Naive thymus-derived CD4-positive, alpha-beta T cell (primary cell): ENCODE data around the gene HOXD11. TPM values are rescaled to one million over a fixed set of nuclear protein-coding genes. Genes with fewer than 3 reads are reported as not detected.
A peak's percentile ranks its signal among the peaks of the same experiment; 100 is the strongest.

Experiments
- ATAC-seq: fragments of 150-1000 bp; cut with Tn5 transposase; 2 replicates; pipeline ENCODE4 v1.10.0; 2021; ENCODE audit warnings: mild to moderate bottlenecking, moderate library complexity
- CTCF ChIA-PET: fragments of 350-600 bp; sonication (Branson Sonifier 250); formaldehyde crosslinking; loops from one replicate; lab custom pipeline; 2021; ENCODE audit warnings: antibody characterized with exemption; lab: Charles Lee
- POLR2A ChIA-PET: fragments of 350-600 bp; sonication (Branson Sonifier 250); formaldehyde crosslinking; loops from one replicate; lab custom pipeline; 2021; ENCODE audit warnings: antibody characterized with exemption, inconsistent platforms; lab: Charles Lee
- DNase-seq, 9 donors: peaks; one replicate each; pipeline versions ENCODE4 v3.0.0 to v3.0.0-alpha.2; 2020 to 2022; ENCODE audit warnings: mixed read lengths in 1 of 9
- H3K27ac ChIP-seq: one replicate; pipeline ENCODE4 v1.7.0; 2013; ENCODE audit warnings: mild to moderate bottlenecking, low read depth, low read length, moderate library complexity
- H3K27me3 ChIP-seq, 2 donors: one replicate each; pipeline ENCODE4 v1.7.0; 2013; ENCODE audit warnings: low read length in 2 of 2, mild to moderate bottlenecking in 2 of 2, moderate library complexity in 2 of 2; ENCODE audit not compliant: control insufficient read depth in 2 of 2, insufficient read depth in 2 of 2
- H3K36me3 ChIP-seq, 3 experiments: 1 replicate in 2 of 3; 2 replicates in 1 of 3; pipeline ENCODE4 v1.7.0; 2013; ENCODE audit warnings: low read length in 3 of 3, mild to moderate bottlenecking in 3 of 3, moderate library complexity in 1 of 3; ENCODE audit not compliant: insufficient read depth in 3 of 3, control insufficient read depth in 2 of 3
- H3K4me1 ChIP-seq, 2 donors: one replicate each; pipeline ENCODE4 v1.7.0; 2013; ENCODE audit warnings: low read length in 2 of 2, mild to moderate bottlenecking in 2 of 2, moderate library complexity in 1 of 2; ENCODE audit not compliant: control insufficient read depth in 2 of 2, insufficient read depth in 2 of 2
- H3K4me3 ChIP-seq: 2 replicates; pipeline ENCODE4 v1.7.0; 2013; ENCODE audit warnings: mild to moderate bottlenecking, low read length
- H3K9me3 ChIP-seq, 3 experiments: 1 replicate in 2 of 3; 2 replicates in 1 of 3; pipeline ENCODE4 v1.7.0; 2013; ENCODE audit warnings: low read length in 3 of 3; ENCODE audit not compliant: control insufficient read depth in 2 of 3
- H3K27ac Mint-ChIP-seq, 9 donors: one replicate each; pipeline ENCODE4 v1.8.0; 2020 to 2022; ENCODE audit warnings: mixed read lengths in 9 of 9, mild to moderate bottlenecking in 8 of 9, moderate library complexity in 5 of 9, inconsistent platforms in 2 of 9
- H3K27me3 Mint-ChIP-seq, 5 donors: one replicate each; pipeline ENCODE4 v1.8.0; 2021 to 2022; ENCODE audit warnings: mixed read lengths in 5 of 5, mild to moderate bottlenecking in 1 of 5
- H3K36me3 Mint-ChIP-seq, 5 donors: one replicate each; pipeline ENCODE4 v1.8.0; 2020 to 2022; ENCODE audit warnings: mixed read lengths in 5 of 5, mild to moderate bottlenecking in 3 of 5, inconsistent platforms in 1 of 5
- H3K4me1 Mint-ChIP-seq, 7 donors: one replicate each; pipeline ENCODE4 v1.8.0; 2020 to 2022; ENCODE audit warnings: mixed read lengths in 7 of 7, mild to moderate bottlenecking in 3 of 7, inconsistent platforms in 1 of 7
- H3K4me3 Mint-ChIP-seq, 10 donors: one replicate each; pipeline ENCODE4 v1.8.0; 2020 to 2022; ENCODE audit warnings: mild to moderate bottlenecking in 10 of 10, mixed read lengths in 10 of 10, moderate library complexity in 6 of 10, inconsistent platforms in 2 of 10
- H3K9me3 Mint-ChIP-seq, 11 donors: one replicate each; pipeline ENCODE4 v1.8.0; 2020 to 2022; ENCODE audit warnings: mixed read lengths in 11 of 11, mild to moderate bottlenecking in 4 of 11, inconsistent platforms in 1 of 11, moderate library complexity in 1 of 11
- intact Hi-C, 2 donors: fragments of 100-400 bp; cut with micrococcal nuclease; formaldehyde crosslinking; loops; one replicate each; pipeline ENCODE4 v1.15.1; 2023
- polyA plus RNA-seq, 2 donors: library from polyadenylated mRNA; unstranded; fragments of 300-500 nt; fragmentation: Illumina TruSeq; gene quantifications; one replicate each; pipeline ENCODE4 v1.2.3, GENCODE V29; 2021
- total RNA-seq, 6 experiments: library from RNA in 5 of 6; stranded (reverse) in 5 of 6; gene quantifications; 1 replicate in 5 of 6; 2 replicates in 1 of 6; pipeline ENCODE4 v1.2.3 and lab custom pipeline; 2021 to 2026

HOXD11 gene
- total and polyA plus RNA-seq, 7 experiments from 2014 or later: not detected

GRCh38 chr2:176134035-176134434 is 27.0 kb downstream of the HOXD11 start:
- no peaks in the 10 kb centered on the region for H3K36me3 ChIP-seq
- peaks cover 3 to 20% of the 10 kb centered on the region in 2 donors for H3K4me1 ChIP-seq
- Mint-ChIP-seq H3K36me3 (peaks cover 0 to 9% (median 1%) of the 10 kb centered on the region in 5 donors), H3K27ac (no peak overlapping the region), H3K4me1 (peaks cover 13 to 52% (median 46%) of the 10 kb centered on the region in 7 donors), H3K9me3 (peaks cover 0 to 49% (median 16%) of the 10 kb centered on the region in 11 donors), H3K27me3 (peaks cover 78 to 85% (median 83%) of the 10 kb centered on the region in 5 donors), H3K4me3 (no peak overlapping the region)
- no peak for DNase-seq
- CTCF ChIA-PET: interaction anchor here (0.7 kb wide), 1 partner anchor 9 kb away, joined by 5 read pairs; no protein-coding TSS in a partner anchor
- POLR2A ChIA-PET: no interaction called here
- peaks cover 43 to 71% of the 10 kb centered on the region in 2 donors for H3K27me3 ChIP-seq
- no peak overlapping the region for H3K27ac ChIP-seq
- no peak for ATAC-seq
- H3K9me3 ChIP-seq: peaks cover 0 to under 1% (median 0%) of the 10 kb centered on the region in 3 experiments
- intact Hi-C loops: loop anchor here (5.0 to 10.0 kb wide), 4 partner anchors 37 to 1631 kb away; partner anchors contain the start of gene HOXD12 (in 1 of the 2)
- H3K4me3 ChIP-seq: no peak overlapping the region

GRCh38 chr2:176135035-176135440 is 28.0 kb downstream of the HOXD11 start:
- no peak for ATAC-seq
- Mint-ChIP-seq H3K4me1 (peaks cover 16 to 59% (median 53%) of the 10 kb centered on the region in 7 donors), H3K9me3 (peaks cover 0 to 58% (median 22%) of the 10 kb centered on the region in 11 donors), H3K36me3 (peaks cover 0 to 11% (median 1%) of the 10 kb centered on the region in 5 donors), H3K4me3 (peak overlapping the region in 7 of 10 donors; percentile 10 to 76 (median 69)), H3K27ac (no peak overlapping the region), H3K27me3 (peaks cover 86 to 91% (median 91%) of the 10 kb centered on the region in 5 donors)
- H3K4me3 ChIP-seq: no peak overlapping the region
- no peaks in the 10 kb centered on the region for H3K36me3 ChIP-seq
- DNase-seq: no peak
- H3K27ac ChIP-seq: no peak overlapping the region
- H3K4me1 ChIP-seq: peaks cover 3 to 24% of the 10 kb centered on the region in 2 donors
- intact Hi-C loops: loop anchor here in 1 of 2 donors (10.0 kb wide), 1 partner anchor 1630 kb away; no protein-coding TSS in a partner anchor
- H3K9me3 ChIP-seq: peaks cover 0 to 5% (median 0%) of the 10 kb centered on the region in 3 experiments
- ChIA-PET CTCF (no interaction called here), POLR2A (no interaction called here)
- peaks cover 43 to 74% of the 10 kb centered on the region in 2 donors for H3K27me3 ChIP-seq

GRCh38 chr2:176136374-176137251 is 29.5 kb downstream of the HOXD11 start:
- H3K27me3 ChIP-seq: peaks cover 33 to 77% of the 10 kb centered on the region in 2 donors
- Mint-ChIP-seq H3K4me3 (peak overlapping the region in 8 of 10 donors; percentile 37 to 75 (median 68)), H3K27ac (no peak overlapping the region), H3K9me3 (peaks cover 0 to 53% (median 22%) of the 10 kb centered on the region in 11 donors), H3K27me3 (peaks cover 86 to 93% (median 90%) of the 10 kb centered on the region in 5 donors), H3K4me1 (peaks cover 7 to 60% (median 50%) of the 10 kb centered on the region in 7 donors), H3K36me3 (peaks cover 0 to 7% (median 1%) of the 10 kb centered on the region in 5 donors)
- no peak for ATAC-seq
- H3K4me1 ChIP-seq: peaks cover 3 to 28% of the 10 kb centered on the region in 2 donors
- no peak overlapping the region for H3K4me3 ChIP-seq
- peaks cover 0 to 5% (median 0%) of the 10 kb centered on the region in 3 experiments for H3K9me3 ChIP-seq
- no peak overlapping the region for H3K27ac ChIP-seq
- CTCF ChIA-PET: no interaction called here
- H3K36me3 ChIP-seq: no peaks in the 10 kb centered on the region
- POLR2A ChIA-PET: interaction anchor here (0.6 kb wide), 1 partner anchor 210 kb away, joined by 3 read pairs; no protein-coding TSS in a partner anchor
- peak in 1 of 9 donors; percentile 20 for DNase-seq
- intact Hi-C loops: loop anchor here in 1 of 2 donors (10.0 kb wide), 1 partner anchor 1628 kb away; no protein-coding TSS in a partner anchor

GRCh38 chr2:176137252-176137580 is 30.1 kb downstream of the HOXD11 start:
- H3K4me1 Mint-ChIP-seq: peaks cover 7 to 56% (median 45%) of the 10 kb centered on the region in 7 donors
- ChIA-PET CTCF (interaction anchor here (1.1 kb wide), 1 partner anchor 318 kb away, joined by 4 read pairs; no protein-coding TSS in a partner anchor), POLR2A (interaction anchor here (0.6 kb wide), 1 partner anchor 17 kb away, joined by 3 read pairs; no protein-coding TSS in a partner anchor)
- no peaks in the 10 kb centered on the region for H3K36me3 ChIP-seq
- H3K27me3 Mint-ChIP-seq: peaks cover 86 to 94% (median 90%) of the 10 kb centered on the region in 5 donors
- peaks cover 3 to 28% of the 10 kb centered on the region in 2 donors for H3K4me1 ChIP-seq
- peaks cover 0 to 53% (median 22%) of the 10 kb centered on the region in 11 donors for H3K9me3 Mint-ChIP-seq
- H3K27ac ChIP-seq: no peak overlapping the region
- H3K9me3 ChIP-seq: peaks cover 0 to 5% (median 0%) of the 10 kb centered on the region in 3 experiments
- peak overlapping the region in 6 of 10 donors; percentile 35 to 50 (median 43) for H3K4me3 Mint-ChIP-seq
- intact Hi-C loops: loop anchor here in 1 of 2 donors (10.0 kb wide), 1 partner anchor 1628 kb away; no protein-coding TSS in a partner anchor
- H3K4me3 ChIP-seq: no peak overlapping the region
- H3K27ac Mint-ChIP-seq: no peak overlapping the region
- ATAC-seq (no peak), DNase-seq (no peak)
- H3K36me3 Mint-ChIP-seq: peaks cover 0 to 7% (median 1%) of the 10 kb centered on the region in 5 donors
- peaks cover 29 to 72% of the 10 kb centered on the region in 2 donors for H3K27me3 ChIP-seq

GRCh38 chr2:176137906-176138305 is 30.8 kb downstream of the HOXD11 start:
- H3K4me1 Mint-ChIP-seq: peaks cover 7 to 52% (median 42%) of the 10 kb centered on the region in 7 donors
- ChIA-PET CTCF (interaction anchor here (1.1 kb wide), 1 partner anchor 317 kb away, joined by 4 read pairs; no protein-coding TSS in a partner anchor), POLR2A (interaction anchor here (0.6 kb wide), 1 partner anchor 16 kb away, joined by 3 read pairs; no protein-coding TSS in a partner anchor)
- no peak overlapping the region for H3K27ac ChIP-seq
- H3K4me3 ChIP-seq: no peak overlapping the region
- peaks cover 24 to 65% of the 10 kb centered on the region in 2 donors for H3K27me3 ChIP-seq
- ATAC-seq (no peak), DNase-seq (no peak)
- H3K4me3 Mint-ChIP-seq: peak overlapping the region in 2 of 10 donors; percentile 40 to 44
- intact Hi-C loops: loop anchor here in 1 of 2 donors (10.0 kb wide), 1 partner anchor 1627 kb away; no protein-coding TSS in a partner anchor
- H3K36me3 ChIP-seq: no peaks in the 10 kb centered on the region
- peak overlapping the region in 1 of 9 donors; percentile 22 for H3K27ac Mint-ChIP-seq
- H3K9me3 Mint-ChIP-seq: peaks cover 0 to 51% (median 20%) of the 10 kb centered on the region in 11 donors
- H3K36me3 Mint-ChIP-seq: peaks cover 0 to 7% (median 1%) of the 10 kb centered on the region in 5 donors
- H3K9me3 ChIP-seq: peaks cover 0 to 5% (median 0%) of the 10 kb centered on the region in 3 experiments
- H3K27me3 Mint-ChIP-seq: peaks cover 85 to 93% (median 90%) of the 10 kb centered on the region in 5 donors
- peaks cover 3 to 28% of the 10 kb centered on the region in 2 donors for H3K4me1 ChIP-seq
